ENCODE data around the gene ELL. TPM values are rescaled to one million over a fixed set of nuclear protein-coding genes. Genes with fewer than 3 reads are reported as not detected.

The ELL gene
- total RNA-seq, 1 donor from 2014 or later = 7.9 TPM

- Histone ChIP-seq H3K36me3 (no peaks in the 10 kb centered on the region), H3K4me1 (peaks cover 99% of the 10 kb centered on the region), H3K27ac (replicated peaks) (peak overlapping the region; percentile 94), H3K9me3 (replicated peaks) (no peaks in the 10 kb centered on the region), H3K4me3 (peak overlapping the region; percentile 17), H3K27me3 (ENCODE audit: low read depth) (no peaks in the 10 kb centered on the region)
- intact Hi-C loops (cut with micrococcal nuclease) = no loop called here
- no peak for TF ChIP-seq CTCF (IDR thresholded peaks at IDR 0.05; ENCODE audit: borderline replicate concordance)
- peak; percentile 77 for DNase-seq
Measured at GRCh38 chr19:18500799-18501198, 21.1 kb downstream of the ELL start.

- Histone ChIP-seq H3K36me3 (no peaks in the 10 kb centered on the region), H3K27ac (replicated peaks) (peak overlapping the region; percentile 94), H3K9me3 (replicated peaks) (no peaks in the 10 kb centered on the region), H3K4me1 (peaks cover 99% of the 10 kb centered on the region), H3K4me3 (peak overlapping the region; percentile 17), H3K27me3 (ENCODE audit: low read depth) (no peaks in the 10 kb centered on the region)
- peak; percentile 43 for DNase-seq
- intact Hi-C loops (cut with micrococcal nuclease) = no loop called here
- TF ChIP-seq CTCF (IDR thresholded peaks at IDR 0.05; ENCODE audit: borderline replicate concordance) = no peak
Measured at GRCh38 chr19:18500376-18500775, 21.5 kb downstream of the ELL start.

- no peaks in the 10 kb centered on the region for H3K27me3 ChIP-seq (ENCODE audit: low read depth)
- no peak for TF ChIP-seq CTCF (IDR thresholded peaks at IDR 0.05; ENCODE audit: borderline replicate concordance)
- peaks cover 99% of the 10 kb centered on the region for H3K4me1 ChIP-seq
- no peak for DNase-seq
- H3K9me3 ChIP-seq (replicated peaks) = no peaks in the 10 kb centered on the region
- H3K36me3 ChIP-seq = no peaks in the 10 kb centered on the region
- no peak overlapping the region for H3K4me3 ChIP-seq
- intact Hi-C loops (cut with micrococcal nuclease) = no loop called here
- H3K27ac ChIP-seq (replicated peaks) = peak overlapping the region; percentile 94
Measured at GRCh38 chr19:18499055-18499775, 22.7 kb downstream of the ELL start.

GRCh38 chr19:18496980-18497256, 25.0 kb downstream of the ELL start:
- TF ChIP-seq CTCF (IDR thresholded peaks at IDR 0.05; ENCODE audit: borderline replicate concordance) = no peak

GRCh38 chr19:18496167-18496979, 25.5 kb downstream of the ELL start:
- H3K27ac ChIP-seq (replicated peaks) = no peak overlapping the region
- intact Hi-C loops (cut with micrococcal nuclease) = no loop called here
- TF ChIP-seq CTCF (IDR thresholded peaks at IDR 0.05; ENCODE audit: borderline replicate concordance) = no peak
- no peak overlapping the region for H3K4me3 ChIP-seq
- no peaks in the 10 kb centered on the region for H3K36me3 ChIP-seq
- no peaks in the 10 kb centered on the region for H3K27me3 ChIP-seq (ENCODE audit: low read depth)
- H3K4me1 ChIP-seq = peaks cover 96% of the 10 kb centered on the region
- H3K9me3 ChIP-seq (replicated peaks) = no peaks in the 10 kb centered on the region
- peak; percentile 33 for DNase-seq

More at GRCh38 chr19:18496980-18497256, 25.0 kb downstream of the ELL start:
- Histone ChIP-seq H3K4me1 (peaks cover 99% of the 10 kb centered on the region), H3K27ac (replicated peaks) (no peak overlapping the region), H3K9me3 (replicated peaks) (no peaks in the 10 kb centered on the region), H3K4me3 (no peak overlapping the region), H3K36me3 (no peaks in the 10 kb centered on the region), H3K27me3 (ENCODE audit: low read depth) (no peaks in the 10 kb centered on the region)
- intact Hi-C loops (cut with micrococcal nuclease) = no loop called here
- DNase-seq = no peak

All from left ventricle myocardium inferior (tissue), 1 donor.